Stimulated activated CD4-positive, alpha-beta T cell treated with anti-CD3 and anti-CD28 coated beads, Interleukin-1b, Interleukin-23, amount 100 ng/mL, for 24 hours (primary cell): ENCODE data around the gene ZNF438.

Experiments
- DNase-seq, 4 experiments: peaks; one replicate each; pipeline ENCODE4 v3.0.0-alpha.2; 2020; ENCODE audit warnings: low read depth in 4 of 4, low spot score in 1 of 4

The ZNF438 gene

DNA sequence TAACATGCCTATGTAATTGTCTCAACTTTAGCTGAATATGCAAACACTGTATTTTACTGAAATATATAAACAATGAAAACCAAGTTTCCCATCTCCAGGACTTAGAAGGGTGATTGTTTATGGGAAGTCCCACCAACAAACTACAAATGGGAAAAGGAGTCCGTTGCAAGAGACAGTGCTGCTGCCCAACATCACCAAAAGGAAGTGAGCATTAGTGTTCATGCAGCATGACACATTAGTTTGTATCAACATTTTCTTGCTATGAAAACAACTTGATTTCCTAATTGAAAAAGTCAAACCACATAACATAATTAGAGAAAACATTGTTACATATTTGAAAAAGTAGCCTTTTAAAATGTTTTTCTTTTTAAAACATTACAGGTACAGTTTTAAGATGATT is 138.5 kb downstream of the ZNF438 start:
- no peak for DNase-seq

GRCh38 chr10:30887839-30888238 is 143.8 kb downstream of the ZNF438 start:
- DNase-seq: no peak

DNA sequence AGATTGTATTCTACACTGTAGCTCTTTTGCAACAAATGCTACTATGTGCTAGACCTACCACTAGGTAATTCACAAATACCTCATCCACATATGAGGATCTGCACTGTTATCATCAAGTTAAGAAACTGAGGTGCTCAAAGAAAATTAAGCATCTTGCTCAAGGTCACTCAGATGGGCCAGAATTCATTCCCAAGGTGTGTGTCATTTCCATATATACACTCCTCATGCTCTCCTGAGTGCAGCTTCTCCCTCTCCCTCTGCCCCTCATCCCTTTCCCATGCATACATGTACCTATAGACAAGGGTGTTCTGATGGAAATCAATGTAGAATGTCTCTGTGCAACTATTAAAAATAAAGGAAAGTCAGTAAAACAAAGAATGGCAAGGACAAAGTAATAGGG is 146.2 kb downstream of the ZNF438 start:
- DNase-seq: no peak

GRCh38 chr10:30883751-30884150 is 147.9 kb downstream of the ZNF438 start:
- no peak for DNase-seq

DNA sequence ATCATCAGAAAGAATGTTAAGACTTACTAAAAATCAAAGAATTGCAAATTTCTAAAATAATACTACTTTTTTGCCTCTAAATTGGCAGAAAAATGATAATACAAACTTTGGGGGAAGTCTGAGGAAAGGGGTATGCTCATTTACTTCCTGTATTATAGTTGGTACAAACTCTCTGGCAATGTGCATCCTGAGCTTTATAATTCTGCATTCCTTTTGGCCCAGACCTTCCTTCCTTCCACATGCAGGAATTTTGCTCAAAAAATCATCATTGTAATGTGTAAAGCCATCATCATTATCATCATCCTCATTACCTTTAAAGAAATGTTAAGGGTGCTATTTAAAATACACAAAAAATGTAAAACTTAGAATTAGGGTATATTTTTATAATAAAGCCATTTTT is 148.5 kb downstream of the ZNF438 start:
- DNase-seq: no peak

- DNase-seq: no peak
Measured at GRCh38 chr10:30882281-30882680, 149.4 kb downstream of the ZNF438 start.

DNA sequence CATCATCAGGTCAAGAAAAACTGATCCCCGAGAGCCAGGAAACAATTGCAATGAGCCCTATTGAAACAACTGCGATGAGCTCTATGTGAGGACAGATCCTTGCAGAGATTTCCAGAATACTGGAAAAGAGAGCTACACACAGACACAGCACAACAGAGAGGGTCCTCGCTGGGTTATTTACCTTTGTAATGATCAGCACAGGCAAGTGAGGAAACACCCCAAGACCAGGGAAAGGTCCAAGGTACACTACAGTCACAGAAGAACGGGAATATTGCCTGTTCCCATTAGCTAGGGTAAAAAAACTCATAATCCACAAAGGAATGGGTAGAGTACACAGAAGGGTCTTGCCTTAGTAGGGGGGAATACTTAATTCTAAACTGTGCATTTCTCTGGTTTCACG is 152.7 kb downstream of the ZNF438 start:
- no peak for DNase-seq

GRCh38 chr10:30877111-30877510 is 154.6 kb downstream of the ZNF438 start:
- no peak for DNase-seq

GRCh38 chr10:30873411-30873810 is 158.3 kb downstream of the ZNF438 start:
- DNase-seq: no peak

GRCh38 chr10:30870896-30871295 is 160.8 kb downstream of the ZNF438 start:
- no peak for DNase-seq

DNA sequence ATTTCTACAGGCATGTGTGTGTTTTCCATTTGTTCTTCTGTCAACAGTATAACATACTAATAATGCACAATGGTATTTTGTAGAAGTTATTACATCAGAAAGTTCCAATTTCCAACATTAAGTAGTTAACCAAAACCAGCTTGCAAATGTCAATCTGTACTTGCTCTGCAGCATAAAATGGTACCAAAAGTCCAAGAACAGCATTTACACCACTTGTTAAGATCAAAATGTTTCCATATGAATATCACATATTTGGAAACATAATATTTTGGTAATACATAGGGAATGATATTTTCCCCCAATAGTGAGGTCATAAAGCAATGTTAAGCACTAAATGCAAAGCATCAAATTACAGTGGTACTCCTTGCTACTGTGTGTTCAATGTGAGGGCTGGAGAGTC is 162.1 kb downstream of the ZNF438 start:
- no peak for DNase-seq

- no peak for DNase-seq
Measured at GRCh38 chr10:30868611-30869010, 163.1 kb downstream of the ZNF438 start.

GRCh38 chr10:30866896-30867295 is 164.8 kb downstream of the ZNF438 start:
- DNase-seq: no peak

DNA sequence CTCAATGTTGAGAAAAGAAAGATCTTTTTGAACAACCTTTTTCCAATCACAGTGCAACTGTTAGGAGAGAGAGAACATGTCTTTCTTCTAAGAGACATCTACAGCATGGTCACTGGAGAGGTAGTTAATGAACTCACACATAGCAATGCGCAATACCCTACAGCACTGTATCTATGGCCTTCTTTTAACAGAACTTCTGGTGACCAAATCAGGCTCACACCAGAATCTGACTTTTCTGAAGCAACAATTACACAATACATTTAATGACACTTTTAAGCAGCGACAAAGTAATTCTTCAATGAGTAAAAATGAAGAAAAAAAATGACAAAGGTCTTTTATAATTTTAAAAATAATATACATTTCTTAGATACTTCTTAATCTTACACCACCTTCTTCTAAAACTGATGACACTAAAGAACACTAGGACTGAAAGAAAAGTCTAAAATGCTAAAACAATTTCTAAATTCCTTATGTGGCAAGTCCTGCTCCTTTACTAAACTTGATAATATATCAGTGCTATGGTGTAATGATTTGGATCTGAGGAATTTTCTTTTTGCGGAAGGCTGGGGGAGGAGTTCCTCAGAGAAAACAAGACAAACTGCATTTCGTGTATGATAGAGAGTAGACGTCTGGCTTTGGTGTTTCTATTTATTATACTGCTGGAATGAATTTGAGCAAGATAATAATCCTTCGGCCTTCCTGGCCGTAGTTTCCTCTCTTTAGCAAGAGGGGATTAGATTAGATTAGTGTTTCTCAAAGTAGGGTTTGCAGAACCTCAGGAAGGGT is 166.3 kb downstream of the ZNF438 start:
- DNase-seq: no peak

- no peak for DNase-seq
Measured at GRCh38 chr10:30863516-30864210, 168.0 kb downstream of the ZNF438 start.

DNA sequence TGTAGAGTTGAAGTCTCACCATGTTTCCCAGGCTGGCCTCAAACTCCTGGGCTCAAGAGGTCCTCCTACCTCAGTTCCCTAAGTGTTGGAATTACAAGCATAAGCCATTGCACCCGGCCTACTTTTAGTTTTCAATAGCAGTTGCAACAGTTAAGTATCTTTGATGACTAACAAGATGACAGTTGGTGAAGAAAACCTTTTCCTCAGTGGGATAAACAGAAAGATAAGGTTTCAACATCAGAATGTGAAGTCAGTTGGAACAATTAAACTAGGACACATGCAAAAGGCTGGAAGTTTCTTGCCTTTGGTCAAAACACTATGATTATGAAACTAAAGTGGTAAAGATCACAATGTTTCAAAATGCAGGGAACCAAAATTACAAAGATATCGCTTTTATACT is 169.2 kb downstream of the ZNF438 start:
- no peak for DNase-seq

- DNase-seq: no peak
Measured at GRCh38 chr10:30861976-30862375, 169.7 kb downstream of the ZNF438 start.

GRCh38 chr10:30861221-30861620 is 170.4 kb downstream of the ZNF438 start:
- DNase-seq: no peak

- DNase-seq: no peak
Measured at GRCh38 chr10:30858499-30858898, 173.2 kb downstream of the ZNF438 start.

DNA sequence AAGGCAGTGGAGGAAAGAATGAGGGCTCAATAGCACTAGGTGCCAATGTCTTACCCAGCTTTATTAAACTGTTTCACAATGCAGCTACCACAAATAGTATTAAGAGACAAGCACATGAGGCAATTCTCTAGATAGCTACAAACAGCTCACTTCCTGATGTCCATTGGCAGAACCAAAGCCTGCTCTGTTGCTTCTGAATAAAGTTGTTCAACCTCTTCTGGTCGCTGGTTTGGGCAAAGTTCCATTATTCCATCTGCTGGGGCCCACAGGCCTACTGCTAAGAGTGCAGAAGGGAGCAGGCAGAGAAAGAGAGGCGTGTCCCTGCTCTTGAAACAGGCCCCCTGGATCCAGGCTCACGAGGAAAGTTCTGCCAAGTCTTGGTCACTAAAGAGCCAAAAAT is 173.9 kb downstream of the ZNF438 start:
- DNase-seq: no peak

DNA sequence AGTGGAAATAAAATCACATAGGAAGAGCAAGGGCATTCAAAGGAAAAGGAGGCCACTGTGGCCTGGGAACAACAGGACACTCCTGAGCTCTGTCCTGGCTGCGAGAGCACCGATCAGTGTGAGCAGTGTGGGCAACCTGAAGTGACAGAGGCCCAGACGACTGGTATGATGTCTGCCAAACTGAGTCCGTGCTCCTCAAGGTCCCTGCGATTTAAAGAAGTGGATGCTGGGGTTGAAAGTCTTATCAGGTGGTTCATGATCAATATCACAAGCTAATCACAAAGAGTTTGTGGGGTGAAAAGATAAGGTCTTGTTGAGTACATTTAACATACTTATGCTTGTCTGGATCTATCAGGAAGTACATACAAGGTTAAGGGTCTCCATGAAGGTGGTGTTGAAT is 176.5 kb downstream of the ZNF438 start:
- DNase-seq: no peak

DNA sequence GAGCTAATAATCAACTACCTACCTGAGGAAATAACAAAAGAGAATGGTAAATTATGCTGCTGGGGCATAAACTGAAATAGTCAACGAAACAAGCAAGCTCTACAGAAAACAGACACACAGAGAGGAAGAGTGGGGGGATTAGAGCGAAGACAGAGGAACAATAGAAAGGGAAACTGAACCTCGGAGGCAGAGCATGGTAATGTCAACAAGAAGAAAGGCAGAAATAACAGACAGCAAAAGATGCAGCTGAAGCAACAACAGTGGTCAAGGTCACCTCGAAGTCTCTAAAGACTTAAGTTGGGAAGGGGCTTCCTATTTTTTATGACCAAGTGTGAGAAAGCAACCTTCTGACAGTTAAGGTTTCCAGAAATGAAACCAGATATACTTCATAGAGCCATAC is 177.0 kb downstream of the ZNF438 start:
- no peak for DNase-seq

- DNase-seq: no peak
Measured at GRCh38 chr10:30853066-30853465, 178.6 kb downstream of the ZNF438 start.
